HG02938 (cell line): Measurements from ENCODE around the gene TTC33.
"Not testable (repeated sequence)": the region's sequence is repeated elsewhere in the genome, so short reads cannot be mapped to it uniquely, and the experiment has no call there.

Source experiments
- ATAC-seq: cut with Tn5 transposase; IDR thresholded peaks from one replicate; pipeline ENCODE4 v1.9.1; 2021; ENCODE audit warnings: mild to moderate bottlenecking, moderate library complexity; ENCODE audit not compliant: unreplicated experiment

TTC33 gene

DNA sequence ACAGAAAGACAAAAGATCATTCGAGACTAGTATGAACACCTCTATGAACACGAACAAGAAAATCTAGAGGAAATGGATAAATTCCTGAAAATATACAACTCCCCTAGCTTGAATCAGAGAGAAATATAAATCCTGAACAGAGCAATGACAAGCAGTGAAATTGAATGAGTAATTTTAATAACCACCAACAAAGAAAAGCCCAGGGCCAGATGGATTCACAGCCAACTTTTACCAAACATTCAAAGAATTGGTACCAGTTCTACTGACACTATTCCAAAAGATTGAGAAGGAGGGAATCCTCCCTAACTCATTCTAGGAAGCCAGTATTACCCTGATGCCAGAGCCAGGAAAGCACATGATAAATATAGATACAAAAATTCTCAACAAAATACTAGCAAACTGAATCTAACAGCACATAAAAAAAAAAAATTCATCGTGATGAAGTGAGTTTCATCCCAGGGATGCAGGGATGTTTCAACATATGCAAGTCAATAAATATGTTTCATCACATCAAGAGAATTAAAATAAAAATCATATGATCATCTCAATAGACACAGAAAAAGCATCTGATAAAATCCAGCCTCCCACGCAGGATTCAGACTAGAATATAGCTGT is 101.3 kb downstream of the TTC33 start:
- ATAC-seq, result no peak

DNA sequence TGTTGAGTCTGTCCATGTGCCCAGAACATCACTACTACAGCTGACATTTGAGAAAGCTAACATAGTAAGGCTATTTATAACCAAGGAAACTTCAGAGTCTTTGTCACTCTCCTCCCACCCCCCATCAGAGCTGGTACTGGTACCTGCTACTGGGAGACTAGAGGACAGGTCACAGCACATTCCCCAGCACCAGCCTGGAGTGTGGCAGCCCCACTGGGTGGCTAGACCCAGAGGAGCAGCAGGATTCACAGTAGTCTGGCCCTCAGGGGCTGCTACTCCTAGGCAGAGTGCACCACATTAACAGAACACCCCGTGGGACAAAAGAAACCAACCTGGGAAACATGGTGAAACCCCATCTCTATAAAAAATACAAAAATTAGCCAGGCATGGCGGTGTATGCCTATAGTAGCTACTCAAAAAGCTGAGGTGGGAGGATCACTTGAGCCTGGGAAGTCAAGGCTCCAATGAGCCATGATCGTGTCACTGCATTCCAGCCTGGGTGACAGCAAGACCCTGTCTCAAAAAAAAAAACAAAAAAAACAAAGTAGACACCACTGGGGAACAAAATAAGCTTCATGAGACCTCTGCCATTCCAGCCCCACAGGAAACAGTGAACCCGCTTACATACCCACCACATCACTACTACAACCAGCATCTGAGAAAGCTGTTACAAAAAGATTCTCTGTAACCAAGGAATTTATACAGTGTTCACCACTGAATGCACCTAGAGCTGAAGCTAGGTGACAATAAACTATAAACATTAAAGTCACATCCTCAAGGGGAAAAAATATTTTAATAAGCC is 102.3 kb downstream of the TTC33 start:
- no peak for ATAC-seq

DNA sequence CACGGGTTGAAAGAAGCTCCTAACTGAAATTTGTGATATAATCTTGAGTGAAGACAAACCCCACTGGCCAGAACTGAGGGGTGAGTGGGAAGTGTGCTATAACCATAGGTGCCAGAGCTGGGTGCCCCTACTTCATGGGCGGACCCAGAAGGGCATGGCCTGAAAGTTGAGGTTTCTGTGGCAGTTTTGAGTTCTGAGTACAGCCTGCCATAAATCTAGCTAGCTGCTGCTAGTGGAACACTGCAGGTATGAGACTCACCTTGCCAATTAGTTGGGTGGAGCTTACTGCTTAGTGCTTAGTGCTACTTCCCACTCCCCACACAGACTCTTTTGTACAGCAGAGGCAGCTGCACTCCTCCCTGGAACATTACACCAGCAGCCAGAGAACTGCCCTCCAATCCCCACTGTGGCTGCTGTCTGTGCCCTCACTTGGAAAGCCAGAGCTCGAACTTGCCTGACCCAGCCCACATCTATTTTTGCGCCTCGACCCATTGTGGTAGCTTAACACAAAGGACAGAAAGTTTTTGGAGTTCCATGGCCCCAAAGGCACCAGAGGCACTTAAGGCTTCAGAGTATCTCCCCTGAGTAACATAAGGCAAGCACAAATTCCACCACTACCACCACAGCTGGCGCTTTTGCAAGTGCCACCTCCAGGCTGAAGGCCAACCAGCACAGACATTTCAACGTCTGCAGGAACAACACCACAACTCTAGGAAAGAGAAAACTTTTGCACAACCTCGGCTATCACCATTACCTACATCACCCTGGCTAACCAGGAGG is 103.1 kb downstream of the TTC33 start:
- ATAC-seq, result no peak

DNA sequence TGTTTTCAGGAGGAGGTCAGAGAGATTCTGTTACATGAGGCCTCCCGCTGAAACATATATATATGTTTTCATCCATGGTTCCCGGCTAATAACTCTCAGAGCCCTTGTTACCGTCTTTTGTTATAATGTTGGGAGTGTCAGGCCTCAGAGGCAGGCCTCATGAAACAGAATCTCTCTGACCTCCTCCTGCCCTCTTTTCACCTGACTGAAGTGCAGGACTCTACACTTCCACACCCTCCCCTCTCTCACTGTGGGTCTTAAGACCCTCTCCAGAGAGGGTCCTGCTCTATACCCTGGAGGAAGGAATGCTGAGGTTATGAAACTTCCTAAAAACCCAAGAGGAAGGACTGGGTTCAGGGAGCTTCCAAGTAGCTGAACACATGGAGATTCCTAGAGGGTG is 104.6 kb downstream of the TTC33 start:
- ATAC-seq, result no peak

DNA sequence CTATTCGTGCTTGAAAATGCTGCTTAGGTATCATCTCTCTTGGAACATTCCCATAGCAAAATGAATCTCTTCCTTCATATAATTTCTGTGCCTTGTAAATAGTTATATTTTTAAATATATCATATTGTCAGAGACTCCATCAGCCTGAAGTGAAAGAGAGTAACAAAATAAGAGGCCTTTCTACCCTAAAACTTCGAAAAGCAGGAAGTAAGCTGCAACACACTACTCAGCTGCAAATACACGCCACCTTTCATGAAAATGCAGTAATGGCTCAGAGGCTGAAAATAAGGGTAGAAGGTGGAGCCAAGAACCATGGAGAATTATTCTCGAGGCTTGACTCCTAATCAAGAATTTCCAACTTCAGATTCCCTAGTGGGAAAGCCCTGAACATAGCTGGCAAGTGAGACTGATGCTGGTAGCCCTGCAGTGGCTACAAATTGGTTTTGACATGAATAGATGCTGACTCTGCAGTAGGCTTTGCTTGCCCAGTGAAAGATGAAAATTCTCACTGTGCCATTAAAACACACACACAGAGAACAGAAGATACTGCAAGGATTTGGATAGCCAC is 106.2 kb downstream of the TTC33 start:
- no peak for ATAC-seq

DNA sequence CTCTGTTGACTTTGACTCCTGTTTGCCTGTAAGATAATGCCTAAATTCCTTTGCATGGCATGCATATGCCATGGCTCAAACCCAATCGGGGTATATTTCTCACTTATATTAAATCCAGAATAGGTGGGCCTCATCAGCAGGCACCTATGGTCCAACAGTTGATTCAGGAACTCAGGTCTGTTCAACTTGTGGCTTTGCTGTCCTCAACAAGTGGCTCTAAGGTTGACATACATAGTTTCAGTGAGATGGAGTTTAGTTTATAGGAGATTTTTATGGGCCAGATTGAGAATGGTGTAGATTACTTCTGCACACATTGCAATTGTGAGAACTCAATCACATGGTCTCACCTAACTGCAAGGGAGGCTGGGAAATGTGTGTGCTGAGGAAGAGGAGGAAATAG is 107.6 kb downstream of the TTC33 start:
- ATAC-seq, result no peak

DNA sequence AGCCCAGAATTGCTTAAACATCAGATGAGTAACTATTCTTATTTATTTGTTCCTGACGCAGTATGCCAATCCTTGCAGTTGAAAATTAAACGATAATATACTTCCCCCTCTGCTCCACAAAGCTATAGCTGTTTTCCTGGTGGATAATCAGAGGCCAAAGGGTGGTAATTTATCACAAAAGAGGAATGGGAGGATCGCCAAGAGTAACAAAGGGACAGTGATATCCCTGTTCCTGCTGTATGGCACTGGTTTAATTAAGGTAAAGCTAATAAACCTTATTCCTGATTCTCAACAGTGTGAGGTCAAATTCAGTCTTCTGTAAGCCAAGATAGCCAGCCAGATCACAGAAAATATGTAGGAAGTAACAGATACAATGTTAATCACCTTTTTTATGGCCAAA is 109.5 kb downstream of the TTC33 start:
- ATAC-seq, result no peak

DNA sequence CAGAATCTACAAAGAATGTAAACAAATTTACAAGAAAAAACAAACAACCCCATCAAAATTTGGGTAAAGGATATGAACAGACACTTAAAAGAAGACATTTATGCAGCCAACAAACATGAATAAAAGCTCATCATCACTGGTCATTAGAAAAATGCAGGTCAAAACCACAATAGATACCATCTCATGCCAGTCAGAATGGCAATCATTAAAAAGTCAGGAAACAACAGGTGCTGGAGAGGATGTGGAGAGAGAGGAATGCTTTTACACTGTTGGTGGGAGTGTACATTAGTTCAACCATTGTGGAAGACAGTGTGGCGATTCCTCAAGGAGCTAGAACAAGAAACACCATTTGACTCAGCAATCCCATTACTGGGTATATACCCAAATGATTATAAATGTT is 116.2 kb downstream of the TTC33 start:
- not testable (repeated sequence) for ATAC-seq

DNA sequence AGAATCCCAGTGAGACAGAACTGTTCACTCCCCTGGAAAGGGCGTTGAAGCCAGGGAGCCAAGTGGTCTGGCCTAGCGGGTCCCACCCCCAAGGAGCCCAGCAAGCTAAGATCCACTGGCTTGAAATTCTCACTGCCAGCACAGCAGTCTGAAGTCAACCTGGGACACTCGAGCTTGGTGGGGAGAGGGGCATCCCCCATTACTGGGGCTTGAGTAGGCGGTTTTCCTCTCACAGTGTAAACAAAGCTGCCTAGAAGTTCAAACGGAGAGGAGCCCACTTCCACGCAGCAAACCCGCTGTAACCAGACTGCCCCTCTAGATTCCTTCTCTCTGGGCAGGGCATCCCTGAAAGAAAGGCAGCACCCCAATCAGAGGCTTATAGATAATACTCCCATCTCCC is 121.2 kb downstream of the TTC33 start:
- no peak for ATAC-seq

DNA sequence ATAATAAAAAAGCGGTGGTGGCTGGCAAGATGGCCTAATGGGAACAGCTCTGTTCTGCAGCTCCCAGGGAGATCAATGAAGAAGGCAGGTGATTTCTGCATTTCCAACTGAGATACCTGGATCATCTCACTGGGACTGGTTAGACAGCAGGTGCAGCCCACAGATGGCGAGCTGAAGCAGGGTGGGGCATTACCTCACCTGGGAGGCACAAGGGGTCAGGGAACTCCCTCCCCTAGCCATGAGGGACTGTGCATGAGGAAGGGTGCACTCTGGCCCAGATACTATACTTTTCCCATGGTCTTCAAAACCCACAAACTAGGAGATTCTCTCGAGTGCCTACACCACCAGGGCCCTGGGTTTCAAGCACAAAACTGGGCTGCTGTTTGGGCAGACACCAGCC is 121.6 kb downstream of the TTC33 start:
- ATAC-seq, result no peak

DNA sequence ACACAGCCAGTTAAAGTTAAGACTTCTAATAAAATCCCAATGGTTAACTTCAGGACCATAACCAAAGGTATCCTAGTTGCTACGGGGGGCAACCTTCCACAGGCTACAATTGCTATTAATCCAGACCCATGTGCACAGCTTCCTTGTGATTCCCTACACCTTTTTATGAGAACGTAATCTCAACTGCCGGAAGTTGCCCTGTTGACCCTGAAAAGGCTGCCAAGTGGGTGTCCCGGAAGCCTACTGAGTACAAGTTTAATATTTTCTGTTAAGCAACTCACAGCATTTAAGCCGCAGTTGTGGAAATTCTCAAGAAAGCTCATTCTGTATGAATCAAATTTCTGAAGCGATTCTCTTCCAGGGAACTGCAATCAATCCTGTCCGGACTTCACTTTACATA is 124.5 kb downstream of the TTC33 start:
- no peak for ATAC-seq

DNA sequence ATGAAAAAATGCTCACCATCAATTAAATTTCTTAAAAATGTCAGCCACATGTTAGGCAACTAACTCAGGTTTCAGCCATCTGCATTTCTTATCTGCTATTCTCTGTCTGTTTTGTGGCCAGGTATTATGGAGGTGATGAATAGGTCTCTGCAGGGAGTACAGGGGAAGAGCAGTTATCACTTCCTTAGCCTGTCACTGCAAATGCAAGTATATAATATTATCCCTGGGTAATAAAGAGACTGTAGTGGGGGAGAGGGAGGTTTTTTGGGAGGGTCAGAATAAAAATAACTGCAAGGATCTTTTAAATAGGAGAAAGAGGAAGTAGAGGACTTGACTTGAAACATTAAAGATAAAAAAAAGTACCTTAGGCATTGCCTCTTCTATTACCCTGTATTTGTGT is 125.6 kb downstream of the TTC33 start:
- no peak for ATAC-seq

DNA sequence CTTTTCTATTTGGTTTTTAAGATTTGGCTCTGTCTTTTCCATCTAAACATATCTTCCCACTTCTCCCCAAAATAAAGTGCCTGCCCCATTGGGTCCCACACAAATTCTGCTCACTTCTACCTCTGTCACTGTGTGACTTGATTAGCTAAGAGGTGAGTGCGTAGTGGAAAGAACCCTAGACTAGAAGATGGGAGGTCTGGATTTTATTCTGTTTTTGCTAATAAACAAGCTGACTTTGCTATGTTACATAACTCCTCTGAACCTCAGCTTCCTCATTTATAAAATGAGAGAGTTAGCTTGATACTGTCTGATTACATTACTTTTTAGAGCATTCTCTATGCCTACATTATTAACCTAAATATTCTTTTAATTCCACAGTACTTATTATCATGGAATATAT is 127.4 kb downstream of the TTC33 start:
- ATAC-seq, result no peak

DNA sequence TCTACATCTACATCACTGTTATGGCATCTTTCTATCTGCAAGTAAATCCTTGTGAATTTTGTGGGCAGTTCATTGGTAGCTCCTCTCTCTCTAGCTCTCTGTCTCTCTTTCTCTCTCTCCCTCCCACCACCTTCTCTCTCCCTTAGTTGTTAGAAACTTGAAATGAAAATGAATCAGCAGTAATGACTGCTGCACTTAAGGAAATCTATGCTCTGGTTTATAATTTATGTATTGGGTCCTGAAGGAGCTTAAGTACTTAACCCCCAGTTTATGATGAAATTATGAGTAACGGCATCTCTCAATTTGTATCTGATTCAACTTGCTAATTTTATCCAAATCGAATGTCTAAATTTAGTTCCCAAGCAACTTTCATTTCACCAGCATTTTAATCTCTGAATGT is 128.1 kb downstream of the TTC33 start:
- no peak for ATAC-seq

DNA sequence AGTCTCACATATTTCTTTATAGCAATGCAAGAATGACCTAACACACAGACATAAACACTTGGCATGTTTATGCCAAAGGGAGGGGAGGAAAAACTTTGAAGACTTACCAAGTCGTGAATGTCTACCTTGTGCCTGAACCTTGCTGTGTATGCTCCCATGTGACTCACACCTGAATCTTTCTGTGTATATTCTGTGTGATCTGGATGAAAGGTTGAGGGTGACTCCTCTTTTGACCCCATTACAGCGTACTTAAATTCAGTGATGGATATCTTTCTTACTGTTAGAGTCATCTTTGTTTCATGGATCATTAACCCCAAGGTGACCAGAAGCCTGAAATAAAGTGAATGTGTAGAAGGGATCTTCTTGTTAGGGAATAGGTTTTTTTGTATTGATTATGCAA is 129.0 kb downstream of the TTC33 start:
- no peak for ATAC-seq

DNA sequence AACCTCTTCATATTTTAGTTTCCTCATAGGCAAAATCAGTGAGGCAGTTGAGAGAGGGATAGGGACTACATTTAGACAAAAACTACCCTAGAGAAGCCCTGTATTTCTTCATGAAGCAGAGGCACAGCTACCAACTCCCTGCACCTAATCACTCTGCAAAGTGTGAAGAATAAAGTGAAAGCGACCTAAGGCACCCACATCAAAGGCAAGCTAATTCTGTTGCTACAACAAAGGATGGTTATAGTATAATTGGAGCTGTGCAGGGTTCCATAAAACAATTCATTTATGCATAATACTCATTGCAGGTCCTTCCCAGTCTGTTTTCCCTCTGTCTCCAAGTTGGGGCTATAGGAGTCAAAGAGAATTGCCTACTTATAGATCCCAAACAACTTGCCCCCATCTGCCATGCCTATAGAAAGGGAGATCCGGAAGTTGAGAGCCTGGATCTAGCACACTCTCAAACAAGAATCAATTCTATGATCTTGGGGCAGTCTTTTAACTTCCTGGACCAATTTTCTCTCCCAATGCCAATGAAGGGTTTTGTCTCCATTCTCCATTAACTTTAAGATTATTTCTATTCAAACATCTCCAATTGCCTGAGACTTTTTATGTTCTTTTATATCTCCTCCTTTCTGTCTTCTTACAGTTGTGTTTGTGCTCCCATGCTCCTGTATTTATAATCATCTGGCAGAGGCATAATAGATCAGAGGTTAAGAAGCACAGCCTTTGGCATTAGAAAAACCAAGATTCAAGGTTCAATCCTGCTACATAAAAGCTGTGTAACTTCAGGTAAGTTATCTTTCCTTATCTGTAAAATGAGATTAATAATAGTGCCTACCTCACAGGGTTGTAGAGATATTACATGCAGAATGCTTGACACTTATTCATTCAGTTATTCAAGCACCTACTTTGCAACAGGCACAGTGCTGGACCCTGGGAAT is 132.0 kb downstream of the TTC33 start:
- ATAC-seq, result no peak

DNA sequence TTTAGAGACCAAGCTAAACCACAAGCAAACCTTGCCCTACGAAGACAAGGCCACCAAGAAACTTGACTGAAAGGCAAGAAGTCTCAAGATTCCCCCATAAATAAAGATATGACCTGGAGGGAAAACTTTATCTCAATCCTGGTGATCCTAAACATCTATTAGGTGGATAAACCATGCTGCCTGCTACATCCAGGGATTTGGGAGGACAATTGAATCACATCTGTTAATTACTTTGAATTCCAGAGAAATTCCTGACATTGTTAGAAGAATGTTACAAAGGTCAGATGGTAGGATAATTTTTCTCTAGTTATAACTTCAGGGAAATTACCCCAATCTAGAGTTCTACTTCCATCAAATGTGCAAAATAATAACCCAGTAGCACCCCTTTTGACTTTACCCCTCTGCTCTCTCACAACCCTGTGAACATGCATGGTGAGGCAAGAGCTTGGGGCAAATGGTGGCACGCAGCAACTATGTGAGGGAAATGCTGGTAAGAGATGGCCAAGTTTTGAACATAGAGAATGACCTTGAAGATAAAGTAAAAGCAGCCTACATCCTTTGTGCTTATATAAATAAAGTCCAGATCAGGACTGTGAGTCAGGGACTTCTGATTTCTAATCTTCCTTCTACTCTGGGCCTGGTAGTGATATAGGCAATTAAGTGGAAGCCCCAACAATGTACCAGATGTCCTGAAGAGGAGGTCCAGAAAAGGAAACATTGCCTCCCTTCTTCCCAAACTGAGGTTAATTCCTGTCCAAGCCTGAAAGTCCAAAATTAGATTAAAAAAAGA is 133.1 kb downstream of the TTC33 start:
- ATAC-seq, result no peak

DNA sequence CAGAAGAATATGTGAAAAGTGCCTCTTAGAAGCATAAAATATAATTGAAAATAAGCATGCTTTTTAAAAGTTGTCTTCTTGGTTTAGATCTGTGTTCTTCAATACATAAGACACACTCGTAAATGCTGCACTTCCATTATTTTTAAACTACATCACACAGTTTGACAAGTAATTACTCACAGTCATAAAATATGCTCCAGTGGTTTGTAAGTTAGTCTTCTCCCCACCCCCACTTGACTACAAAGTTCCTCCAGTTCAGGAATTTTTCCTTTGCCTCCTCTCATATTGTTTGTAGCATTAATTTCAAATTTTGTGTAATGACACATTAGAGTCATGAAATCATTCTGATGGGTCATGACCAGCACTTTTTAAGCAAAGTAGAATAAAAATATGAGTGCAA is 136.3 kb downstream of the TTC33 start:
- ATAC-seq, result no peak

DNA sequence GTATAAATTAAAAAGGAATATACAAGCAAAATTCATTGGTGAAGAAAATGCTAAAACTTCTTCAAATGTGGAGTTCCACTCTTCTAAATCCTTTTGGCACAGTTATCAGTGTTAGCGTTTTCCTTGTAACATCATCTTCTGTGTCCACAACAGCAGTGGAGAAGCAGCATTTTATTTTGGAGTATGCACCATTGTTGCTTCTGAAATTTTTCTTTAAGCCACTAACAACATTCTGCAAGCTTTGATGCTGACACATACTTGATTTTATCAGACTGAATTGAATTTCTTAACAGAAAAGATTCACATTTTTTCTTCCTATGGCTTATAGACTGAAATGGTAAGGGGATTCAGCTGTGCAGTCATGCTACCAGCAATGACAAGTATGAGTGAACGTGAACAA is 136.8 kb downstream of the TTC33 start:
- no peak for ATAC-seq

DNA sequence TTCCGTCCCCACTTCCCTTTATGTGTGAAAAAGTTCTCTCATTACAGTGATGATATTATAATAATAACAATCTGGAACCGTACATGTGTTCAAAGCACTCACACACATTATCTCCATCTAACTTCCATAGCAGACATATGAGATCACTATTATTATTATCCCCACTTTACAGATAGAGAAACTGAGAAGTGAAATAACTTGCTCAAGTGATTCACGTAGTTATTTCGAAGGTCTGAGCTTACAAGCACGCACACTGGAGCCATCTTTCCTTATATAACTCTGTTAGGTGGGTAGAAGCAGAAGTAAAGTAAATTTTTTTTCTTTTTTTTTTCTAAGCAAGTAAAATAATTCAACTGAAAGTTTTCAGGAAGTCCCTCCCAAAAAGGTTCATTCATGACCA is 139.0 kb downstream of the TTC33 start:
- ATAC-seq, result peak; percentile 61
